Measurements from ENCODE around the gene NCAPD3.
"Not testable (repeated sequence)": the region's sequence is repeated elsewhere in the genome, so short reads cannot be mapped to it uniquely, and the experiment has no call there.

The NCAPD3 gene

DNA sequence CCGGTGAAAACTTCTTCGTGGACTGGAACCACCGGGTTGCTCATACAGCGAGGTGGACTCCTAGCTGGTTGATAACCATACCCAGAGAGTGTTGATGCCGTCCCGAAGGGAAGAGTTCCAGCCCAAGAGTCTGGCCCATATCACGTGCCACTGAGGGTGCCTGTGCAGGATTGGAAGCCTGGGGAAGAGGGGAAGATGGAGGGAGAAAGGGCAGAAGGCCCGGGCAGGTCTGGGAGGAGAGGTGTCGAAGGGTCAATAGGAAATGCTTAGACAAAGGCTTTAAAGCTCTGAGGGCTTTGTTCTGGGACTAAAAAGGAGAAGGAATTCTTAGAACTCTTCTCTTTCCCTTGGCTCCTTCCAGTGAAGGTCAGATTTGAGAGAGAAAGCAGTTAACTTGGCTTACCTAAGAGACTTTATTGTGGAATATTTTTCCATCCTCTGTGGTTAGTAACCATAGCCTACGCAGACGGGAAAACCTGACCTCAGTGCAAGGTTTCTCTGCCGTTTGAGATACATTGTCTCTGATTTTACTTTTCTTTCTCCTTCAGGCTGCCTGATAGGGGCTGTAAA, 84.4 kb downstream of the NCAPD3 start:
- no peak for DNase-seq (ENCODE audit: insufficient read length, low spot score)
- FAIRE-seq, result no peak

- FAIRE-seq, result no peak
- DNase-seq (ENCODE audit: insufficient read length, low spot score), result no peak
Observed at GRCh38 chr11:134138376-134138775, 85.4 kb downstream of the NCAPD3 start.

DNA sequence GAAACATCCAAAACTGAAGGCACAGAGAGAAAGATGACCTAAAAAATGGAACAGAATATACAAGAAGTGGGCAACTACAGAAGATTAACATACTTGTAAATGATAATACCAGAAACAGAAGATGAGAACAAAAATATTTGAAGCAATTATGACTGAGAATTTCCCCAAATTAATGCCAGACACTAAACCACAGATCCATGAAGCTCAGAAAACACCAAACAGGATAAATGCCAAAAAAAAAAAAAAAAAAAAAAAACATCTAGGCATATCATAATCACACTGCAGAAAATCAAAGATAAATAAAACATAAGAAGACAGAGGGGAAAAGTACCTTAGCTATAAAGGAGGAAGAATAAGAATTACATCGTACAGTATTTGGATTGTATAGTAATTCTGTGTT, 89.6 kb downstream of the NCAPD3 start:
- DNase-seq (ENCODE audit: insufficient read length, low spot score) (no peak), FAIRE-seq (no peak)

DNA sequence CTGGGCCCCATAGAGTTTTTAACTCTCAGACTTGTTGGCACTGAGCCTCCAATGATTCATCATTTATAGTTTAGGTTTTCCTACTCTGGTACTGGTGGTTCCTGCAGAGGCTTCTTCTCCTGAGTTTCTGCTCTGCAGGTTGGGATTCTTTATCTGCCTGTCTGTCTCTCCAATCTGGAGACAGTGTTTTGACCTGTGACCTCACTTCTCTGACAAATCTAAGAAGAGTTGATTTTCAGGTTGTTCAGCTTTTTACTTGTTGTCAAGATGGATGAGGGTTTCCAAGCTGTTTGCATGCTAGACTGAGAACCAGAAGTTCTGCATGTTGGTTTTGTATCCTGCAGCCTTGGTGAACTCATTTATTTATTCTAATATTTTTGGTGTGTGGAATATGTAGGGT, 91.0 kb downstream of the NCAPD3 start:
- DNase-seq (ENCODE audit: insufficient read length, low spot score) (no peak), FAIRE-seq (no peak)

- DNase-seq (ENCODE audit: insufficient read length, low spot score) (no peak), FAIRE-seq (no peak)
Observed at GRCh38 chr11:134131628-134132244, 92.0 kb downstream of the NCAPD3 start.

GRCh38 chr11:134126217-134126822, 97.4 kb downstream of the NCAPD3 start:
- no peak for FAIRE-seq

GRCh38 chr11:134125507-134125906, 98.3 kb downstream of the NCAPD3 start:
- DNase-seq (ENCODE audit: insufficient read length, low spot score) (no peak), FAIRE-seq (no peak)

More at GRCh38 chr11:134126217-134126822, 97.4 kb downstream of the NCAPD3 start:
- DNase-seq (ENCODE audit: insufficient read length, low spot score), result no peak

DNA sequence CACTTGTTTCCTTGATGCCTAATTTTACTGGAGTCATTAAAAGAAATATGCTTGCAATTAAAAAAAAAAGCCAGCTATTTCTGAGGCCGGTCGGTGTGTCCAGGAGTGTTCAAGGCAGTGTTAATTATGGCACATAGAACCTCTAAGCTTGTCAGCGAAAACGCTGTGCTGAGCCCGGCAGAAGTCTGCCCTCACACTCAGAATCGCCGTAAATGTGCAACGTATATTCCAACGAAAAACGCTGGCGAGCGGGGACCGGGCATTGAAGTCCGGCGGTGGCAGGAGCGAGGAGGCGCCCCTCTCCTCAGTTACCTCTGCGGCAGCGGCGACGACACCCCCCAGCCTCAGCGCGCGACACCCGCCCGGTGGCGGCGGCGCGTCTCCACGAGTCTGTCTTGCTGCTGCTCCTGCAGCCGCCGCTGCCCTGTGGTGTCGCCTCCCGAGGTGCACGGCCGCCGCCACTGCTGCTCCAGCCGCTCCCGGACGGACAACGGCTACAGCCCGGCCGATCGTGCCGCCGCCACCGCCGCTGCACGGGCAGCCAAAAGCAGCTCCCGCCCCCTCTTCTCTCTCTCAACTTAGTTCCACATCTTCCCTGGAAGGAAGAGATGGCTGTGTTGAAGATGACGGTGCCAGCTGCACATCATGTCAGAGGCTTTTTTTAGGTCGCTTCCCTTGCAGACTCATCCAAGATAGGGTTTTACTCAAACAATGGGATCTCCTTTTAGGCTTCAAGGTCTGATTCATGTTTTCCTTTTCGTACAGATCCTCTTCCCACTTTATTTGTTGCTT, 98.9 kb downstream of the NCAPD3 start:
- DNase-seq (ENCODE audit: insufficient read length, low spot score) (no peak), FAIRE-seq (no peak)

DNA sequence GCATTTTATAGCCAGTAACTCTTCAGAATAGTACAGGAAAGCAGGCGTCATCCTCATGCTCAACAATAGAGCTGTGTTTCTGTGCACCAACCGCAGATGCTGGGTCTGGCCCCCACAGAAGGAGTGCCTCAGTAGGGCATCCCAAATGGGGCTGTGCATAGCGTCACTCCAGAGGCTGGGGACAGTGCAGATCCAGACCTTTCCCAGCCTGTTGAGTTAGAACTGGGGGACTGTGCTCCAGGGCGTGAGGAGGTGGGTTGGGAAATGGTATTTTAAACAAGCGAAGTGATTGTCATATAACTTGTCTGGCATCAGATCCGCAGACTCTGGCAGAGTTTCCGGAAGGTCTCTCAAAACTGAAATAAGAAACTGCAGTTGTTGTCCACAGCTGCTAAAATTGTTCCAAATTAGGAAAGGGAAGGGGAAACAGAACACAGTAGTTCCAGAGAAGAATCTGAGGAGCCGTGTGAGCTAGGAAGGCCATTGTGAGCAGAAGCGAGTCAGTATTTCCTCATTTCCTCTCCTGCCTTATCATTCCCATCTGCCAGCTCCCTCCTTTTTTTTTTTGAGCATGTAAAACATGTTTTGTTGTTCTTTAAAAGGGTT, 102.7 kb downstream of the NCAPD3 start:
- no peak for DNase-seq (ENCODE audit: insufficient read length, low spot score)
- FAIRE-seq, result no peak

- FAIRE-seq (no peak), DNase-seq (ENCODE audit: insufficient read length, low spot score) (no peak)
Observed at GRCh38 chr11:134120143-134120850, 103.5 kb downstream of the NCAPD3 start.

GRCh38 chr11:134119094-134119493, 104.7 kb downstream of the NCAPD3 start:
- no peak for DNase-seq (ENCODE audit: insufficient read length, low spot score)
- no peak for FAIRE-seq

DNA sequence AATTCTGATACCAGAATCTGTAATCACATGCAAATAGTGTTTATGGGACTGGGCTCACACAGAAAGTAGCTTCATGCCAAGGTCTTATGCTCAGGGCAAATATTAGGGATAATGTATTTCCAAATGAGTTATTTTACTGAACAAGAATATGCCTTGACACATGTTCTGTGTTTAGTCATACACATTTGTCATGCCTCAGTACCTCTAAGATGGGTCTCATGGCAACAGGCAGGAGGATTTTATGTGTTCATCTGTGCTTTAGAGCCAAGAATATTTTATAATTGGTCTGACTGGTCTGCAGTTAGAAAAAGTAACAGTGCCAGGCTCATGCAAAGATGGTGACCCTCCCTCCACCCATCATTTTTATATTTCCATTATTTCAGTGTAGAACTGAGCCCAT, 105.8 kb downstream of the NCAPD3 start:
- FAIRE-seq, result no peak
- no peak for DNase-seq (ENCODE audit: insufficient read length, low spot score)

GRCh38 chr11:134116210-134116609, 107.6 kb downstream of the NCAPD3 start:
- DNase-seq (ENCODE audit: insufficient read length, low spot score) (no peak), FAIRE-seq (no peak)

GRCh38 chr11:134113787-134114186, 110.0 kb downstream of the NCAPD3 start:
- not testable (repeated sequence) for FAIRE-seq

DNA sequence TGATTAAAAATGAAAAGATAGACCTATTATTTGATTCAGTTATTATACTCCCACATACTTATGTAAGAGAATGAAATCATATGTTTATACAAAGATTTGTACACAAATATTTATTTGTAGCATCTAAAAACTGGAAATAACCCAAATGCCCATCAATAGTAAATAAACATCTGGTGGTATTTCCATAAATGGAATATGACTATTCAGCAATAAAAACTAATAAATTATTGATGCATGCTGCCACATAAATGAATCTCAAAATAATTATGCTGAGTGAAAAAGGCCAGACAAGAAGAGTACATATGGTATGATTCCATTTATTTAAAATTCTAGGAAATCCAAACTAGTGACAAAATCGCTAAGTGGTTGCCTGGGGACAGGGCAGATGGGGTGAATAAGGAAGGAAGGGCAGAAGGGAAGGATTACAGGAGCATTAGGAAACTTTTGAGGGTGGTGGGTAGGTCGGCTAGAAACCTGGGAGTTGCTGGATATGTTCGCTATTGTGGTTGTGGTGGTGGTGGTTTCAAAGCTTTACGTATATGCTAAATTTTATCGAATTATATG, 113.4 kb downstream of the NCAPD3 start:
- no peak for FAIRE-seq

More at GRCh38 chr11:134113787-134114186, 110.0 kb downstream of the NCAPD3 start:
- DNase-seq (ENCODE audit: insufficient read length, low spot score), result not testable (repeated sequence)

More for the DNA sequence above, 113.4 kb downstream of the NCAPD3 start:
- DNase-seq (ENCODE audit: insufficient read length, low spot score), result no peak
